Memory B cell (primary cell): ENCODE data around the gene AGPAT3.

Source experiments
- ATAC-seq: fragments of 150-1000 bp; cut with Tn5 transposase; 2 replicates; pipeline ENCODE4 v1.10.0; 2021; ENCODE audit warnings: low read depth, mild to moderate bottlenecking, moderate library complexity
- DNase-seq, 2 donors: peaks; one replicate each; pipeline ENCODE4 v3.0.0; 2022; ENCODE audit warnings: low spot score in 2 of 2
- H3K27ac Mint-ChIP-seq: one replicate; pipeline ENCODE4 v1.8.0; 2022; ENCODE audit warnings: mild to moderate bottlenecking, moderate library complexity, mixed read lengths
- H3K27me3 Mint-ChIP-seq: one replicate; pipeline ENCODE4 v1.8.0; 2022; ENCODE audit warnings: mixed read lengths
- H3K36me3 Mint-ChIP-seq: one replicate; pipeline ENCODE4 v1.8.0; 2022; ENCODE audit warnings: mild to moderate bottlenecking, mixed read lengths
- H3K4me1 Mint-ChIP-seq: one replicate; pipeline ENCODE4 v1.8.0; 2022; ENCODE audit warnings: mixed read lengths
- H3K4me3 Mint-ChIP-seq: one replicate; pipeline ENCODE4 v1.8.0; 2022; ENCODE audit warnings: mild to moderate bottlenecking, moderate library complexity, mixed read lengths
- H3K9me3 Mint-ChIP-seq: one replicate; pipeline ENCODE4 v1.8.0; 2022; ENCODE audit warnings: mixed read lengths

Gene AGPAT3

DNA sequence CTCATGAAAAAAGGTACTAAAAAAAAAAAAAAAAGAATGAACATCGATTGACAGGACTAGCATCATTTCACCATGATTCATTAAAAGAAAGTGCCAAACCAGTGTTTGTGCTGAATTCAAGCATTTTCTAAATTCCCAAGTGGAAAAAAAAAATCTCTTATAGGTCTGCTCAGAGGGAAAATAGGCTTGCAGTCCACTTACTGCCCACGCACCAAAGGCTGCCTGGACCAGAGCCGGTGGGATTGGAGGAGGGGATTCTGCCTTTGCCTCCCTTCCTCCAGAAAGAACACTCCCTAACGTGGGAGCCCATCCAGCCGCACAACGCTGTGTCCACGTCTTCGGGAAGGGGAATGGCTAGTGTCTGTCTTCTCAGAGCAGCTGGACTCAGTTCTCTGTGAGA lies 141.6 kb downstream of the AGPAT3 start:
- no peaks in the 10 kb centered on the region for H3K4me1 Mint-ChIP-seq
- H3K27ac Mint-ChIP-seq: no peak overlapping the region
- no peak for DNase-seq
- H3K9me3 Mint-ChIP-seq: no peaks in the 10 kb centered on the region
- peaks cover 7% of the 10 kb centered on the region for H3K36me3 Mint-ChIP-seq
- H3K27me3 Mint-ChIP-seq: no peaks in the 10 kb centered on the region
- no peak overlapping the region for H3K4me3 Mint-ChIP-seq
- no peak for ATAC-seq

DNA sequence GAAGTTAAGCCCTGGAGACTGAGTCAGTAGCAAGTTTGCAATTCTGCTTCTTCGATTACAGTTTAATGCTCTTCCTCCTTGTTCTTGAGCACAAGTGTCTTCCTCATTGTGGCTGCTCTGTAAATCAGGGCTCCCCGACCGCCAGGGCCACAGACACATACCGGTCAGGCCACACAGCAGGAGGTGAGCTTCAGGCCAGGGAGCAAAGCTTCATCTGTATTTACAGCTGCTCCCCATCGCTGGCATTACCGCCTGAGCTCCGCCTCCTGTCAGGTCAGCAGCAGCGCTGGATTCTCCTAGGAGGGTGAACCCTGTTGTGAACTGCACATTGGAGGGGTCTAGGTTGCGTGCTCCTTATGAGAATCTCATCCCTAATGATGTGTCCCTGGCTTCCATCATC lies 145.4 kb downstream of the AGPAT3 start:
- Mint-ChIP-seq H3K4me1 (peaks cover 18% of the 10 kb centered on the region), H3K4me3 (no peak overlapping the region), H3K27me3 (no peaks in the 10 kb centered on the region), H3K36me3 (peaks cover 7% of the 10 kb centered on the region), H3K9me3 (no peaks in the 10 kb centered on the region), H3K27ac (no peak overlapping the region)
- ATAC-seq: no peak
- DNase-seq: no peak

DNA sequence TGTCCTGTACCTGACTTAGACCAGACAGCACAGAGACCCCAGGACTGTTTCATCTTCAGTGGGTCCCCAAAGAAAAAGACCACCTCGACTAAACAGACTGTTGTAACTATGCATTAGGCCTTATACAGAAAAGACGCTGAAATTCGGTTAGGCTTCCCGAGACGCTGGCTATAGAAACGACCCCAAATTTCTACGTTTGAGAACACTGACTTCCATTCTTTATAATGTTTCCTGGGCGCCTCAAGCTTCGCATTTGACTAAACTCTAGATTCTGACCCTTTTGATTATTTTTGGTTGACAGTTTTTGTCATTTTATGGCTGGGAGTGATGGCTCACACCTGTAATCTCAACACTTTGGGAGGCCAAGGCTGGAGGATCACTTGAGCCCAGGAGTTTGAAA lies 146.1 kb downstream of the AGPAT3 start:
- peaks cover 7% of the 10 kb centered on the region for H3K36me3 Mint-ChIP-seq
- peaks cover 24% of the 10 kb centered on the region for H3K4me1 Mint-ChIP-seq
- no peak for DNase-seq
- no peak for ATAC-seq
- peak overlapping the region; percentile 85 for H3K4me3 Mint-ChIP-seq
- H3K9me3 Mint-ChIP-seq: no peaks in the 10 kb centered on the region
- peak overlapping the region; percentile 78 for H3K27ac Mint-ChIP-seq
- no peaks in the 10 kb centered on the region for H3K27me3 Mint-ChIP-seq

DNA sequence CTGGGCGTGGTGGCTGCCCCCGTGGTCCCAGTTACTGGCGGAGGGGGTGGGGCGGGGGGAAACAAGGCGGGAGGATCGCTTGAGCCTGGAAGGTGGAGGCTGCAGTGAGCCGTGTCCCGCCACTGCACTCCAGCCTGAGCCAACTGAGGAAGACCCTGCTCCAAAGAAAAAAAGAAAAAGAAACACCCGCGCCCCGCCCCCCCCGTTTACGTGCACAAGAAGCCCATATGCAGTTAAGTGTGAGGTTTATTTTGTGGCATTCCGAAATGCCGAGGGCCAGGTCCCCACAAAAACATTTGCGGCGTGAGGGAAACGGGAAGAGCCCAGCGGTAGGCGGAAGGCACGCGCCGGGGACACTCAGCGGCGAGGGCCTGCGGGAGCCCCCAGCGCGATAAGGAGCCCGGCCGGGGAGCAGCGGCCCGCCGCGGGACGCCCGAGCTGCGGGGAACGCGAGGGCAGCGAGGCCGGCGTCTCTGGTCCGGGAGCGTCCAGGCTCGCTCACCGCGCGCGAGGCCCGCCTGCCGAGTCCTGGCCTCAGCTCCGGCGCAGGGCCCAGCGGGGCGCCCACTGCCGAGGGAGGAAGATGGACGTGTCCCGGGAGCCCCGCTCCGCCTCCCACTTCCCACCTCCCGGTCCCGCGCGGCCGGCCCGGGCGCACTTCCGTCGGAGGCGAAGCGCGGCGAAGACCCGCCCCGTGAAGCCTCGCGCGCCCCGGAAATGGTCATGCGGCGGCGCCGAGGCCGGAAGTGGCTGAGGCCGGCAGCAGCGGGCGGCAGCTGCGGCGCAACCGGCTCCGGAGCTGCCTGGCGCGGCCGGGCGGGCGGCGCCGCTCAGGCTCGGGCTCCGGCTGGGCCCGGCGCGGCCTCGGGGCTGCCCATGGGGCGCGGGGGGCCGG lies 146.8 kb downstream of the AGPAT3 start, which contains the start of gene TRAPPC10:
Gene TRAPPC10 (plus strand): TSS at position 731 of the 895 bp plus-strand sequence. CDS start 185 bp downstream, outside the sequence.
- DNase-seq (peak; percentile 54 to 76), ATAC-seq (peak; percentile 66)
- H3K36me3 Mint-ChIP-seq: peaks cover 7% of the 10 kb centered on the region
- H3K4me3 Mint-ChIP-seq: peak within 1 kb of the TSS; percentile 92
- H3K27me3 Mint-ChIP-seq: no peaks in the 10 kb centered on the region
- peak within 1 kb of the TSS; percentile 89 for H3K27ac Mint-ChIP-seq
- H3K9me3 Mint-ChIP-seq: no peaks in the 10 kb centered on the region
- peaks cover 28% of the 10 kb centered on the region for H3K4me1 Mint-ChIP-seq

DNA sequence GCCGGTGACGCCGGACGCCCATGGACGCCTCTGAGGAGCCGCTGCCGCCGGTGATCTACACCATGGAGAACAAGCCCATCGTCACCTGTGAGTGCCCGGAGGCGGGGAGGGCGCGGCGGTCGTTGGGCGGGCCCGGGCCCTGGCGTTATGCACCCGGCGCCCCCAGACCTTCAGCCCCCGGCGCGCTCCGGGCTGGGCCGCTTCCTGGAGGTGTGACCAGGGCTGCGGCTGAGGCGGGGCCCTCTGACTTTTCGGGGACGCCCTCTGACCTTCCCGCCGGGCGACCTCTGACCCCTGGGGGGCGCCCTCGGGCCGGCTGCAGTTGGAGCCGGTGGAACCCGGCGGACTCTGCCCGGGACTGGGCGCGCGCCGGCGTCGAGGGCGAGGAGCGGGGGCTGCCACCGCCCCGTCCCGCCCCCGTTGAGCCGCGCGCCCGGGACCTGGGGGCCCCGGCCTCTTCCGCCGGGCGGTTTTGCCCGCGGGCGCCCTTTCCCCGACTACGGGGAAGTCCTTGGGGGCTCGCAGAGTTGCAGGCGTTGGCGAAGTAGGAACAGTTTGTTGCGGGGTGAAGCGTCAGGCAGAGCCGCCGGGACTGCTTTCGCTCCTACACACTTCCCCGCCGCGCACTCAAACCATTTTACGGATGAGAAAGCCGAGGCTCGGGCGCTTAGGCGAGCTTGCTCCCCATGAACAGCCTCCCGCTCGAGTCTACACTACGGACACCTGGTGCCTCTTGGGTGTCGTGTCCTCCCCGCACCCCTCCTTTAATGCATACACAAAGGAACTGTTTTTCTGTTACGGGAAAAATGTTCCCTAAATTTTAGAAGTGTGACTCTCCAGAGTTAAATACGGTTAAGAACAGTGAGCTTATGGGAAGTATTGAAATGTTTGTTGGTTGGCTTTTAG lies 147.7 kb downstream of the AGPAT3 start:
- no peaks in the 10 kb centered on the region for H3K27me3 Mint-ChIP-seq
- ATAC-seq: peak; percentile 73
- H3K4me3 Mint-ChIP-seq: peak overlapping the region; percentile 92
- peaks cover 4% of the 10 kb centered on the region for H3K36me3 Mint-ChIP-seq
- peak; percentile 65 to 72 for DNase-seq
- no peaks in the 10 kb centered on the region for H3K9me3 Mint-ChIP-seq
- peaks cover 35% of the 10 kb centered on the region for H3K4me1 Mint-ChIP-seq
- H3K27ac Mint-ChIP-seq: peak overlapping the region; percentile 89

DNA sequence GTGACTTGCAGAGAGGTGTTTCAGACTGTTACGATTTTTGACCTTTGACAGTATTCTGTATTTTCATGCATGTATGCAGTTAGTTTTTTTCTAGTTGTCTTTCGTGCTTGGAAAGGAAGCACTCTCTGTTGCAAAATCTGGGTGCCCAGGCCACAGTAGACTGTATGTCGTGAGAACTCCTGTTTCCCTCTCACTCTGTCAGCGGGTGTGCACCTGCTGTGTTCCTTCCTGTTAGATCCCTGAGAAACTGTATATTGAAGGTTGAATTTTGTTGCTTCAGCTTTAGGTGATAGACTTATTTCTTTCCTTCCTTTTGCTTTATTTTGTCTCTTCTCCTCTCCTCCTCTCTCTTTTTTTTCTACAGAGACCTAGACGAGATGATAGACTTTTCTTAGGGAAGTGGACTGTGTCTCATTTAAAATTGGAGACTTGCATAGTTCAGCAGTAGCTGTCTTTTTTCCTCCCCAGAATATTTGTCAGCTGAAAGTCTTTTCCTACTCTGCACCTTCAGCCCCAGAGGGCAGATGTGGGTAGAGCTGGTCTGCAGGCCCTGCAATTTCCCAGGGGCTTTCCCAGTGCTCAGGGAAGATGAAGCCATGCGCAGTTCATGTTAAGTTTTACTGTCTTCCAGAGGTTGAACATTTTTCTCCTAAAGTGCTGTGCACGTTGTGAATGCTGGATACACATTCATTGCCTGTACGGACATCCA lies 148.5 kb downstream of the AGPAT3 start:
- H3K4me3 Mint-ChIP-seq: peak overlapping the region; percentile 92
- no peak for DNase-seq
- H3K9me3 Mint-ChIP-seq: no peaks in the 10 kb centered on the region
- H3K4me1 Mint-ChIP-seq: peaks cover 37% of the 10 kb centered on the region
- no peaks in the 10 kb centered on the region for H3K27me3 Mint-ChIP-seq
- H3K36me3 Mint-ChIP-seq: peaks cover 2% of the 10 kb centered on the region
- ATAC-seq: peak; percentile 15
- peak overlapping the region; percentile 89 for H3K27ac Mint-ChIP-seq

DNA sequence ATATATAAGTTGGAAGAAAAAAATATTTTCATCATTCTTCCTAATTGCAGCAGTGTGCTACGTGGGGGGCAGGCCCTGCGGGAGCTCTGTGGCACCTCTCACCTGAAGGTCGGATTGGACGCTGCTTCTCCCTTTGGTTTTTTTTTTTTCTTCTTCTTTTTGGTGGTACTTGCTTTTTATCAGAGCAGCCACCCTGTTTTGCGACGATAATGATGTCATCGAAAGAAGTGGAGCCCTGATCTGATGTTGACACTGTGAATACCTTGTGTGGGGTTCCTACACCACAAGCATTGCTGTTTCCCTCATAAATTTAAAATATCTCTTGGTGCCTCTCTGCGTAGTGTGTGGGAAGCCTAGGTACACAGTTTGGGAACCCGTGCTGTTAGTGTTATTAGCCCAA lies 152.6 kb downstream of the AGPAT3 start:
- H3K4me1 Mint-ChIP-seq: peaks cover 51% of the 10 kb centered on the region
- H3K27ac Mint-ChIP-seq: peak overlapping the region; percentile 74
- ATAC-seq (no peak), DNase-seq (no peak)
- no peaks in the 10 kb centered on the region for H3K27me3 Mint-ChIP-seq
- peak overlapping the region; percentile 57 for H3K4me3 Mint-ChIP-seq
- H3K9me3 Mint-ChIP-seq: no peaks in the 10 kb centered on the region
- H3K36me3 Mint-ChIP-seq: no peaks in the 10 kb centered on the region

DNA sequence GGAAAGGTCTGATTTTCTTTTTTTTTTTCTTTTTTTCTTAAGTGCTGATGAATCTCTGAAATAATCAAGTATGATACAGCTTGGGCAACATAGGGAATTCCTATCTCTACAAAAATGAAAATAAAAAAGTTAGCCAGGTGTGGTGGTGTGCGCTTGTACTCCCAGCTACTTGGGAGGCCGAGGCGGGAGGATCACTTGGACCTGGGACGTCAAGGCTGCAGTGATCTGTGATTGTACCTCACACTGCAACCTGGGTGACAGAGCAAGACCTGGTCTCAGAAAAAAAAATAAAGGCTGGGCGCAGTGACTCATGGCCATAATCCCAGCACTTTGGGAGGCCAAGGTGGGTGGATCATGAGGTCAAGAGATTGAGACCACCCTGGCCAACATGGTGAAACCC lies 153.1 kb downstream of the AGPAT3 start:
- ATAC-seq: no peak
- no peak overlapping the region for H3K27ac Mint-ChIP-seq

DNA sequence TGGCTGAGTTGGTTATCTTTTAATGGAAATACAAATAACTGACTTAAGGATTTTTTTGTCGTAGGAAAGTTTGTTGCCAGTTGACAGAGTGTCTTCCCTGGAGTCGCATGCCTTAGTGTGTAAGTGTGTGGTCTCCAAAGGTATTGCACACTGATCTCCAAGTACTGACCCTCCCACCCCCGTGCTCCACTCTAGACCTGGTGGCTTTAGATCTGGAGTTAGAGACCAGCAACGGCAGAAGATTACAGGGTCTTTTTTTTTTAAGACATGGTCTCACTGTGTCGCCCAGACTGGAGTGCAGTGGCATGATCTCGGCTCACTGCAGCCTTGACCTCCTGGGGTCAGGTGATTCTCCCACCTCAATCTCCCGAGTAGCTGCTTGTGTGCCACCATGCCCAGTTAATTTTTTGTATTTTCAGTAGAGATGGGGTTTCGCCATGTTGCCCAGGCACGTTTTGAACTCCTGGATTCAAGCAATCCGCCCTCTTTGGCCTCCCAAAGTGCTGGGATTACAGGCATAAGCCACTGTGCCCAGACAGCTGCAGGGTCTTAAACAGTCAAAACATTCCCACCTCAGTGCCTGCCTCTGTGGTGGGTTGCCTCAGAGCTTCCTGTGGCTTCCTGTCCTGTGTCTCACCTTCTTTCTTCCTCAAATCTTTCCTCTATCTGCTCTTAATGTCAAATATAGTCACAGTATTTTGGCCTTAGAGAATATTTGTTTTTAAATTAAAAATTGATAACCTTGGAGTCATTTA lies 154.0 kb downstream of the AGPAT3 start:
- DNase-seq (no peak), ATAC-seq (no peak)
- Mint-ChIP-seq H3K27ac (peak overlapping the region; percentile 82), H3K4me3 (peak overlapping the region; percentile 21), H3K4me1 (peaks cover 45% of the 10 kb centered on the region), H3K9me3 (no peaks in the 10 kb centered on the region), H3K36me3 (no peaks in the 10 kb centered on the region), H3K27me3 (no peaks in the 10 kb centered on the region)

More for the DNA sequence above, 153.1 kb downstream of the AGPAT3 start:
- Mint-ChIP-seq H3K4me1 (peaks cover 50% of the 10 kb centered on the region), H3K27me3 (no peaks in the 10 kb centered on the region), H3K4me3 (no peak overlapping the region), H3K9me3 (no peaks in the 10 kb centered on the region), H3K36me3 (no peaks in the 10 kb centered on the region)
- DNase-seq: no peak

DNA sequence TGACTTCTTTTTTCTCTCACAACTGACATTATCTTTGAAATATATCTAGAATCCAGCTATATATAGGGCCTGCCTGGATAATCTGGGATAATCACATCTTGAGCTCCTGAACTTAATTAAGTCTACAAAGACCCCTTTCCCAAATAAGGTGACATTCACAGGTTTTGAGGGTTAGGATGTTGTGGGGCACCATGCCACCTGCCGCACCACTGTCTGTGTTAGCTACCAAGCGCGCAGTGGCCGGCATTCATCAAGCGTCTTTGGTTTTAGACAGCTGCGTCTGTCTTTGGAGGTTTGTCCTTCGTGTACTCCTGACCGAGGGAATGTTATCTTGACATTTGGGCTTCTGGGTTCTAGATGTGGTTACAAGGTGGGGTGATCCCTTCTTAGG lies 154.5 kb downstream of the AGPAT3 start:
- peak overlapping the region; percentile 82 for H3K27ac Mint-ChIP-seq

DNA sequence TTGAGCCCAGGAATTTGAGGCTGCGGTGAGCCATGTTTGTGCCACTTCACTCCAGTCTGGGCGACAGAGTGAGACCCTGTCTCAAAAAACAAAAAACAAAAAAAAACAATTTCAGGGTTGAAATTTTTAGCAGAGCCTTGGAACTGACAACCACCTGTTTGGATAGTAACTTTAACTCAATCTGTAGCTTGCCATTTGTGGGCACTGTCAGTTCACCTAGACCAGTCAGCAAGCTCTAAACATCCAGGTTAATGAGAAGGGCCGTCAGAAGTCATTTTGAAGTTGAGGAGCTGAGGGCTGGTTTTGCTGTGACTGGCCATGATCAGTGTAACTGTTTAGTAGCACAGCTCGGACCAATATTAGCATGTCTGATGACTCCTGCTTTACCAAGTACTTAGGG lies 155.5 kb downstream of the AGPAT3 start:
- Mint-ChIP-seq H3K27ac (peak overlapping the region; percentile 82), H3K9me3 (no peaks in the 10 kb centered on the region), H3K4me1 (peaks cover 45% of the 10 kb centered on the region), H3K36me3 (no peaks in the 10 kb centered on the region), H3K4me3 (no peak overlapping the region), H3K27me3 (no peaks in the 10 kb centered on the region)
- DNase-seq: no peak
- no peak for ATAC-seq

More for the DNA sequence above, 154.5 kb downstream of the AGPAT3 start:
- no peaks in the 10 kb centered on the region for H3K9me3 Mint-ChIP-seq
- no peaks in the 10 kb centered on the region for H3K36me3 Mint-ChIP-seq
- no peak overlapping the region for H3K4me3 Mint-ChIP-seq
- ATAC-seq: no peak
- peaks cover 41% of the 10 kb centered on the region for H3K4me1 Mint-ChIP-seq
- DNase-seq: no peak
- no peaks in the 10 kb centered on the region for H3K27me3 Mint-ChIP-seq

DNA sequence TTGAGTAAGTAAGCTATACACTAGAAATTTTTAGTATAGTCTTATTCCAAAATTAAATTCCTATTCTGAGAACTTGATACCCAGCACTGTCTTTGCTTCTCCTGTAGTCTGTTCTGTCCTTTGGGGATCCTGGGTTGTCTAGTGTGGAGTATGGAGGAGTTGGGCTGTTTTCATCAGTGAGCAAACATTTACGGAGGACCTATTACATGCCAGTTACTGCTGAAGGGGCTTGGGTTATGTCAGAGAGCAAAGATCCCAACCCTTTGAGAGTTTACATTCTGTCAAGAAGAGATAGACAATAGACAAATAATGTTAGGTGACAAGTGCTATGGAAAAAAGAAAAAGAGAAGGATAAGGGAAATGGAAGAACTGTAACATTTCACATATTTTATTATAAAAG lies 156.0 kb downstream of the AGPAT3 start:
- no peak overlapping the region for H3K4me3 Mint-ChIP-seq
- ATAC-seq (no peak), DNase-seq (no peak)
- H3K4me1 Mint-ChIP-seq: peaks cover 46% of the 10 kb centered on the region
- H3K27ac Mint-ChIP-seq: peak overlapping the region; percentile 82
- H3K27me3 Mint-ChIP-seq: no peaks in the 10 kb centered on the region
- H3K36me3 Mint-ChIP-seq: no peaks in the 10 kb centered on the region
- no peaks in the 10 kb centered on the region for H3K9me3 Mint-ChIP-seq

DNA sequence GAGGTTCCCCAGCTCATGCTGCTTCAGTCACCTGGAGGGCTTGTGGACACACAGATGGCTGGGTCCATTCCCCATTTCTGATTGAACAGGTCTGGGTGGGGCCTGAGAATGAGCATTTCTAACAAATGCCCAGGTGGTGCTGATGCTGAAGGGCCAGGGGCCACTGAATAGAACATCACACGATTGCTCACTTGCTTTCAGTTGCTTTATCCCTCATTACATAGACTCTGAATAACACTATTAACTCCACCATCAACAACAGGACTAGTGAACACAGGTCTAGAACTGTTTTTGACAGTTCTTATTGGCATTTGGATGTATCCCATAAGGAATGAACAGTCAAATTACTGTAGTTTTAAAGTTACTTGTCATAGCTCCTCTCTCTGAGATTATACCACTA lies 159.2 kb downstream of the AGPAT3 start:
- DNase-seq (no peak), ATAC-seq (no peak)
- H3K36me3 Mint-ChIP-seq: peaks cover 8% of the 10 kb centered on the region
- H3K27ac Mint-ChIP-seq: no peak overlapping the region
- peaks cover 40% of the 10 kb centered on the region for H3K4me1 Mint-ChIP-seq
- H3K4me3 Mint-ChIP-seq: no peak overlapping the region
- no peaks in the 10 kb centered on the region for H3K9me3 Mint-ChIP-seq
- no peaks in the 10 kb centered on the region for H3K27me3 Mint-ChIP-seq
